Naive thymus-derived CD4-positive, alpha-beta T cell (primary cell): ENCODE measurements around the gene NAALADL2. TPM values are rescaled to one million over a fixed set of nuclear protein-coding genes. Genes with fewer than 3 reads are reported as not detected.

Experiments
- ATAC-seq: fragments of 150-1000 bp; cut with Tn5 transposase; 2 replicates; pipeline ENCODE4 v1.10.0; 2021; ENCODE audit warnings: mild to moderate bottlenecking, moderate library complexity
- CTCF ChIA-PET: fragments of 350-600 bp; sonication (Branson Sonifier 250); formaldehyde crosslinking; loops from one replicate; lab custom pipeline; 2021; ENCODE audit warnings: antibody characterized with exemption; lab: Charles Lee
- POLR2A ChIA-PET: fragments of 350-600 bp; sonication (Branson Sonifier 250); formaldehyde crosslinking; loops from one replicate; lab custom pipeline; 2021; ENCODE audit warnings: antibody characterized with exemption, inconsistent platforms; lab: Charles Lee
- DNase-seq, 9 donors: peaks; one replicate each; pipeline versions ENCODE4 v3.0.0 to v3.0.0-alpha.2; 2020 to 2022; ENCODE audit warnings: mixed read lengths in 1 of 9
- H3K27ac ChIP-seq: one replicate; pipeline ENCODE4 v1.7.0; 2013; ENCODE audit warnings: mild to moderate bottlenecking, low read depth, low read length, moderate library complexity
- H3K27me3 ChIP-seq, 2 donors: one replicate each; pipeline ENCODE4 v1.7.0; 2013; ENCODE audit warnings: low read length in 2 of 2, mild to moderate bottlenecking in 2 of 2, moderate library complexity in 2 of 2; ENCODE audit not compliant: control insufficient read depth in 2 of 2, insufficient read depth in 2 of 2
- H3K36me3 ChIP-seq, 3 experiments: 1 replicate in 2 of 3; 2 replicates in 1 of 3; pipeline ENCODE4 v1.7.0; 2013; ENCODE audit warnings: low read length in 3 of 3, mild to moderate bottlenecking in 3 of 3, moderate library complexity in 1 of 3; ENCODE audit not compliant: insufficient read depth in 3 of 3, control insufficient read depth in 2 of 3
- H3K4me1 ChIP-seq, 2 donors: one replicate each; pipeline ENCODE4 v1.7.0; 2013; ENCODE audit warnings: low read length in 2 of 2, mild to moderate bottlenecking in 2 of 2, moderate library complexity in 1 of 2; ENCODE audit not compliant: control insufficient read depth in 2 of 2, insufficient read depth in 2 of 2
- H3K4me3 ChIP-seq: 2 replicates; pipeline ENCODE4 v1.7.0; 2013; ENCODE audit warnings: mild to moderate bottlenecking, low read length
- H3K9me3 ChIP-seq, 3 experiments: 1 replicate in 2 of 3; 2 replicates in 1 of 3; pipeline ENCODE4 v1.7.0; 2013; ENCODE audit warnings: low read length in 3 of 3; ENCODE audit not compliant: control insufficient read depth in 2 of 3
- H3K27ac Mint-ChIP-seq, 9 donors: one replicate each; pipeline ENCODE4 v1.8.0; 2020 to 2022; ENCODE audit warnings: mixed read lengths in 9 of 9, mild to moderate bottlenecking in 8 of 9, moderate library complexity in 5 of 9, inconsistent platforms in 2 of 9
- H3K27me3 Mint-ChIP-seq, 5 donors: one replicate each; pipeline ENCODE4 v1.8.0; 2021 to 2022; ENCODE audit warnings: mixed read lengths in 5 of 5, mild to moderate bottlenecking in 1 of 5
- H3K36me3 Mint-ChIP-seq, 5 donors: one replicate each; pipeline ENCODE4 v1.8.0; 2020 to 2022; ENCODE audit warnings: mixed read lengths in 5 of 5, mild to moderate bottlenecking in 3 of 5, inconsistent platforms in 1 of 5
- H3K4me1 Mint-ChIP-seq, 7 donors: one replicate each; pipeline ENCODE4 v1.8.0; 2020 to 2022; ENCODE audit warnings: mixed read lengths in 7 of 7, mild to moderate bottlenecking in 3 of 7, inconsistent platforms in 1 of 7
- H3K4me3 Mint-ChIP-seq, 10 donors: one replicate each; pipeline ENCODE4 v1.8.0; 2020 to 2022; ENCODE audit warnings: mild to moderate bottlenecking in 10 of 10, mixed read lengths in 10 of 10, moderate library complexity in 6 of 10, inconsistent platforms in 2 of 10
- H3K9me3 Mint-ChIP-seq, 11 donors: one replicate each; pipeline ENCODE4 v1.8.0; 2020 to 2022; ENCODE audit warnings: mixed read lengths in 11 of 11, mild to moderate bottlenecking in 4 of 11, inconsistent platforms in 1 of 11, moderate library complexity in 1 of 11
- intact Hi-C, 2 donors: fragments of 100-400 bp; cut with micrococcal nuclease; formaldehyde crosslinking; loops; one replicate each; pipeline ENCODE4 v1.15.1; 2023
- polyA plus RNA-seq, 2 donors: library from polyadenylated mRNA; unstranded; fragments of 300-500 nt; fragmentation: Illumina TruSeq; gene quantifications; one replicate each; pipeline ENCODE4 v1.2.3, GENCODE V29; 2021
- total RNA-seq, 6 experiments: library from RNA in 5 of 6; stranded (reverse) in 5 of 6; gene quantifications; 1 replicate in 5 of 6; 2 replicates in 1 of 6; pipeline ENCODE4 v1.2.3 and lab custom pipeline; 2021 to 2026

NAALADL2 gene
- total and polyA plus RNA-seq, 7 experiments from 2014 or later: 0.76 to 1.4 TPM; not detected in 5

DNA sequence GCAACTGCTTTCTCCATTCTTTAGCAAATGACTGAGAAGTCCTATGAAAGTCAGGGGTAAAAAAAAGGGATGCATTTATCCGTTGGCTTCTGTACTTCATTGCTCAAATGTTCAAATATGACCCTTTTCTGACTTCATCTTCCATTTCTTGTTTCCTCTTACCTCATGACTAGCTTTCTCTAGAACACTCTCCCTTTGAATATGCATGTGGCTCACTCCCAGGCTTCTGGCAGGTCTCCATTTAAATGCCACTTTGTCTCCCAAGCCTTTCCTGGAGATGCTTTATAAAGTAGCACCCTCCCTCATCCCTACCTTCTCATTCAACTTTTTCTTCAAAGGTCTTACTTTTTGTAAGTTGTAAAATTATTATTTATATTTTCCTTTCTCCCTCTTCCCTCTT lies 781.8 kb downstream of the NAALADL2 start:
- H3K27ac Mint-ChIP-seq: no peak overlapping the region
- H3K9me3 Mint-ChIP-seq: peaks cover 1 to 19% (median 5%) of the 10 kb centered on the region in 11 donors
- ATAC-seq: no peak
- no peaks in the 10 kb centered on the region for H3K4me1 Mint-ChIP-seq
- no peak for DNase-seq
- ChIA-PET POLR2A (no interaction called here), CTCF (no interaction called here)
- H3K36me3 ChIP-seq: no peaks in the 10 kb centered on the region
- H3K36me3 Mint-ChIP-seq: no peaks in the 10 kb centered on the region
- H3K27me3 Mint-ChIP-seq: no peaks in the 10 kb centered on the region
- H3K4me3 Mint-ChIP-seq: no peak overlapping the region
- intact Hi-C loops: no loop called here
- no peaks in the 10 kb centered on the region for H3K9me3 ChIP-seq
- H3K27me3 ChIP-seq: no peaks in the 10 kb centered on the region
- H3K27ac ChIP-seq: no peak overlapping the region
- H3K4me1 ChIP-seq: no peaks in the 10 kb centered on the region
- no peak overlapping the region for H3K4me3 ChIP-seq

- Histone ChIP-seq H3K4me1 (no peaks in the 10 kb centered on the region), H3K36me3 (no peaks in the 10 kb centered on the region), H3K27ac (no peak overlapping the region), H3K9me3 (no peaks in the 10 kb centered on the region), H3K27me3 (no peaks in the 10 kb centered on the region), H3K4me3 (no peak overlapping the region)
- Mint-ChIP-seq H3K36me3 (no peaks in the 10 kb centered on the region), H3K9me3 (peaks cover 0 to 9% (median 5%) of the 10 kb centered on the region in 11 donors), H3K4me1 (no peaks in the 10 kb centered on the region), H3K27me3 (no peaks in the 10 kb centered on the region), H3K4me3 (no peak overlapping the region), H3K27ac (no peak overlapping the region)
- ChIA-PET POLR2A (no interaction called here), CTCF (no interaction called here)
- intact Hi-C loops: no loop called here
- DNase-seq (no peak), ATAC-seq (no peak)
Observed at GRCh38 chr3:175646865-175647264, 787.7 kb downstream of the NAALADL2 start.

GRCh38 chr3:175648899-175649298 lies 789.8 kb downstream of the NAALADL2 start:
- intact Hi-C loops: no loop called here
- Mint-ChIP-seq H3K4me3 (no peak overlapping the region), H3K4me1 (no peaks in the 10 kb centered on the region), H3K9me3 (peaks cover 0 to 10% (median 6%) of the 10 kb centered on the region in 11 donors), H3K27me3 (no peaks in the 10 kb centered on the region), H3K36me3 (no peaks in the 10 kb centered on the region), H3K27ac (no peak overlapping the region)
- Histone ChIP-seq H3K4me1 (no peaks in the 10 kb centered on the region), H3K36me3 (no peaks in the 10 kb centered on the region), H3K9me3 (no peaks in the 10 kb centered on the region), H3K27ac (no peak overlapping the region), H3K27me3 (no peaks in the 10 kb centered on the region), H3K4me3 (no peak overlapping the region)
- ChIA-PET CTCF (interaction anchor here (0.7 kb wide), 1 partner anchor 1732 kb away, joined by 3 read pairs; no protein-coding TSS in a partner anchor), POLR2A (no interaction called here)
- DNase-seq: no peak
- no peak for ATAC-seq

DNA sequence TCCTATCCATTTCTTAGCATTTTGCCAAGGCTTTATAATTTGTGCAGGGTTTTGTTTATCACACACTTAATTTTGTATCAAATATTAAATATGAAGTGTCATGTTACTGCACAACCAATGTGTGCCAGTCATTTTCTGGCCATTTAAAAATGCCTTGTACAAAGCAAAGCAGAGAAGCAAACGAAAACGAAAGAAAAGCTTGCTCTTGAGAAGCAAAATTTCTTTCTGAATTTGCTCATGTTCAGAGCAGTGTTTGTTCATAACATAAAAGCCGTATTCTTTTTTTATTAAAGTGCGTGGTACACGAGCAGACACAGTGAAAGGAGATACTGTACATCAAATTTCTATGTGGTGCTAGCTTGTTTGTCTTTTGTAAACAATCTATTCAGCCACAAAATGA lies 792.6 kb downstream of the NAALADL2 start:
- H3K4me1 ChIP-seq: no peaks in the 10 kb centered on the region
- Mint-ChIP-seq H3K9me3 (peaks cover 0 to 11% (median 5%) of the 10 kb centered on the region in 11 donors), H3K27ac (no peak overlapping the region), H3K27me3 (no peaks in the 10 kb centered on the region), H3K36me3 (no peaks in the 10 kb centered on the region), H3K4me1 (no peaks in the 10 kb centered on the region), H3K4me3 (no peak overlapping the region)
- H3K9me3 ChIP-seq: no peaks in the 10 kb centered on the region
- H3K27me3 ChIP-seq: no peaks in the 10 kb centered on the region
- H3K27ac ChIP-seq: no peak overlapping the region
- intact Hi-C loops: no loop called here
- no peak for ATAC-seq
- ChIA-PET CTCF (no interaction called here), POLR2A (no interaction called here)
- no peak overlapping the region for H3K4me3 ChIP-seq
- H3K36me3 ChIP-seq: no peaks in the 10 kb centered on the region
- DNase-seq: no peak

GRCh38 chr3:175655351-175655750 lies 796.2 kb downstream of the NAALADL2 start:
- H3K9me3 Mint-ChIP-seq: peaks cover 0 to 11% (median 3%) of the 10 kb centered on the region in 11 donors

DNA sequence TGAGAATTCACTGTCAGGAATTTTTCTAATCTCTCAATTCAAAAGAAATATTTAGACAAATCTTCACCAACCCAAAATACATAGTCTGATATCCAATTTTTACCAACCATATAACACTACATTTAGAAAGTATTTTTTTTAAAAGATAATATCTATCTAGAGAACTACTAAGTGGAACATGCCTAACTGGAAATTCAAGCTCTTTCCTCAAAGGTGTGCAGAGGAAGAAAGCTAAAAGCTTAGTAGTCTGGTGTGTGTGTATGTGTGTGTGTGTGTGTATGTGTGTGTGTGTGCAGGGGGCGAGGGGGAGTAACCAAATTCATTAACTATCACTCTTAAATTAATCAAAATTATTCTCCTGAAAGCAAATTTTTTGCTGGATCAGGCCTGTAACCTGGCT lies 797.3 kb downstream of the NAALADL2 start:
- no peaks in the 10 kb centered on the region for H3K27me3 ChIP-seq
- no peak overlapping the region for H3K4me3 ChIP-seq
- Mint-ChIP-seq H3K9me3 (peaks cover 0 to 11% (median 3%) of the 10 kb centered on the region in 11 donors), H3K4me3 (no peak overlapping the region), H3K27ac (no peak overlapping the region), H3K36me3 (no peaks in the 10 kb centered on the region), H3K4me1 (no peaks in the 10 kb centered on the region), H3K27me3 (no peaks in the 10 kb centered on the region)
- H3K9me3 ChIP-seq: no peaks in the 10 kb centered on the region
- intact Hi-C loops: no loop called here
- no peaks in the 10 kb centered on the region for H3K4me1 ChIP-seq
- no peaks in the 10 kb centered on the region for H3K36me3 ChIP-seq
- ATAC-seq (no peak), DNase-seq (no peak)
- no peak overlapping the region for H3K27ac ChIP-seq
- ChIA-PET POLR2A (no interaction called here), CTCF (no interaction called here)

More at GRCh38 chr3:175655351-175655750, 796.2 kb downstream of the NAALADL2 start:
- Histone ChIP-seq H3K27me3 (no peaks in the 10 kb centered on the region), H3K36me3 (no peaks in the 10 kb centered on the region), H3K4me3 (no peak overlapping the region), H3K27ac (no peak overlapping the region), H3K4me1 (no peaks in the 10 kb centered on the region), H3K9me3 (no peaks in the 10 kb centered on the region)
- CTCF ChIA-PET: no interaction called here
- Mint-ChIP-seq H3K36me3 (no peaks in the 10 kb centered on the region), H3K4me1 (no peaks in the 10 kb centered on the region), H3K27ac (no peak overlapping the region), H3K27me3 (no peaks in the 10 kb centered on the region), H3K4me3 (no peak overlapping the region)
- intact Hi-C loops: no loop called here
- POLR2A ChIA-PET: no interaction called here
- ATAC-seq (no peak), DNase-seq (no peak)

GRCh38 chr3:175659670-175660350 lies 800.7 kb downstream of the NAALADL2 start:
- H3K27ac Mint-ChIP-seq: no peak overlapping the region
- no peak for ATAC-seq

More at GRCh38 chr3:175659670-175660350, 800.7 kb downstream of the NAALADL2 start:
- Histone ChIP-seq H3K4me1 (no peaks in the 10 kb centered on the region), H3K27ac (no peak overlapping the region), H3K36me3 (no peaks in the 10 kb centered on the region), H3K4me3 (no peak overlapping the region), H3K27me3 (no peaks in the 10 kb centered on the region), H3K9me3 (no peaks in the 10 kb centered on the region)
- H3K4me1 Mint-ChIP-seq: no peaks in the 10 kb centered on the region
- H3K4me3 Mint-ChIP-seq: no peak overlapping the region
- POLR2A ChIA-PET: no interaction called here
- no peaks in the 10 kb centered on the region for H3K27me3 Mint-ChIP-seq
- CTCF ChIA-PET: no interaction called here
- DNase-seq: no peak
- intact Hi-C loops: no loop called here
- H3K9me3 Mint-ChIP-seq: peaks cover 0 to 5% (median 0%) of the 10 kb centered on the region in 11 donors
- no peaks in the 10 kb centered on the region for H3K36me3 Mint-ChIP-seq
